Peyer's patch (tissue), 4 donors: ENCODE results near the gene ZMIZ1.

ENCODE experiments used
- CTCF ChIP-seq, 6 experiments: fragments of 450-650 bp in 4 of 6; fragments of 200-600 bp in 2 of 6; sonication (generic) in 1 of 6; IDR thresholded peaks; one replicate each; pipeline ENCODE4 v1.5.1; 2017 to 2019; ENCODE audit warnings: antibody characterized with exemption in 6 of 6, mild to moderate bottlenecking in 3 of 6, moderate library complexity in 1 of 6
- POLR2A ChIP-seq, 2 donors: fragments of 450-650 bp; IDR thresholded peaks; one replicate each; pipeline ENCODE4 v1.5.1; 2017; ENCODE audit warnings: antibody characterized with exemption in 2 of 2, mild to moderate bottlenecking in 2 of 2, moderate library complexity in 2 of 2

GRCh38 chr10:79321494-79321882 is 252.7 kb downstream of the ZMIZ1 start:
- no peak for TF ChIP-seq CTCF (IDR thresholded peaks at IDR 0.05)
- TF ChIP-seq POLR2A (IDR thresholded peaks at IDR 0.05) = no peak
